COLO829 (cell line): ENCODE results near the gene UHRF2.
"Not testable (repeated sequence)": the region's sequence is repeated elsewhere in the genome, so short reads cannot be mapped to it uniquely, and the experiment has no call there.

ENCODE experiments used
- DNase-seq: peaks from one replicate; pipeline ENCODE4 v3.0.0; 2012; ENCODE audit warnings: low spot score

The UHRF2 gene

DNA sequence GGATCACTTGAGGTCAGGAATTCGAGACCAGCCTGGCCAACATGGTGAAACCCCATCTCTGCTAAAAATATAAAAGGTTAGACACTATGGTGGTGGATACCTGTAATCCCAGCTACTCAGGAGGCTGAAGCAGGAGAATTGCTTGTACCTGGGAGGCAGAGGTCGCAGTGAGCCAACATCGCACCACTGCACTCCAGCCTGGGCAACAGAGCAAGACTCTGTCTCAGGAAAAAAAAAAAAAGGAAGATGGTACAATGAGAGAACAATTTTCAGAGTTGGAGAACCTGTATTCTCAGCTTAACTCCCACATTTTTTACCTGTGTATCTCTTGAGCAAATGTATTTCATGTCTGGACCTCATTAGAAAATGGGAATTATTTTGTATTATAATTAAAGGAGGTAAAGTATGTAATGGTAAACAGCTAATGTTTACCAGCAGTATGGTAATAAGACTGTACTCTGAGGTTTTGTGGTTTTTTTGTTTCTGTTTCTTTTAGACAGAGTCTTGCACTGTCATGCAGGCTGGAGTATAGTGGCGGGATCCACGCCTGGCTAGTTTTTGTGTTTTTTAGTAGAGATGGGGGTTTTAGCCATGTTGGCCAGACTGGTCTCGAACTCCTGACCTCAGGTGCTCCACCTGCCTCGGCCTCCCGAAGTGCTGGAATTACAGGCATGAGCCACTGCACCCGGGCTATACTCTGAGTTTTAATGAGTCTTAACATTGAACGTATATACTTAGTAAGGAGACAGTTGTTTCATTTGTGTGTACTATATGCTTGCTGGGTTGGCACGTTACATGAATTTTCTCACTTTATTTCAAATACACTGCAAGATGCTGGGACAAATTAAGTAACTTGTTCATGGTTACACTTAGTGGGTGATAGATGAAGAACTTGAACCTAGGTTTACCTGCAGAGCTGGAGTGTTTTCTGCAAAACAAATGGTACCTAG, 16.2 kb downstream of the UHRF2 start:
- no peak for DNase-seq

- no peak for DNase-seq
These were observed 18.0 kb downstream of the UHRF2 start for GRCh38 chr9:6431038-6431437.

- no peak for DNase-seq
These were observed 20.4 kb downstream of the UHRF2 start for GRCh38 chr9:6433410-6433809.

- DNase-seq = no peak
These were observed 26.2 kb downstream of the UHRF2 start for GRCh38 chr9:6439051-6439703.

DNA sequence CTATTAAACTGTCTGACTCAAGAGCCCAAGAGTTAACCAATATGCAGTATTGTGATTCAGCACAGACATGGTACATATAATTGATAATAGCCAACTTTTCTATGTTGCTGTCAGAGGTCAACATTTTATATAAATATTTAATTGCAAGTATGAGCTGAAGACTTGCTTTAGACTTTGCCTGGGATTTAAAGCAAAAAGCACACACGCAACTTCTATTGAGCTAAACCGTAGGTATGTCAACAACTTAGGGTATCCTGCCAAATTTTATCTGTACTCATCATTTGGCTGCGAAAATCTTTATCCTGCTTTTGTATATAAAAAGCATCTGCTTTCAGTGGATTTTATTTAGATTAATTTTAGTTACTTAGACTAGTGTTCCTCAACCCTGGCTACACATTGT, 27.4 kb downstream of the UHRF2 start:
- DNase-seq = no peak

GRCh38 chr9:6441269-6441668, 28.3 kb downstream of the UHRF2 start:
- no peak for DNase-seq

GRCh38 chr9:6443661-6444060, 30.7 kb downstream of the UHRF2 start:
- no peak for DNase-seq

- no peak for DNase-seq
These were observed 31.1 kb downstream of the UHRF2 start for GRCh38 chr9:6444128-6444527.

DNA sequence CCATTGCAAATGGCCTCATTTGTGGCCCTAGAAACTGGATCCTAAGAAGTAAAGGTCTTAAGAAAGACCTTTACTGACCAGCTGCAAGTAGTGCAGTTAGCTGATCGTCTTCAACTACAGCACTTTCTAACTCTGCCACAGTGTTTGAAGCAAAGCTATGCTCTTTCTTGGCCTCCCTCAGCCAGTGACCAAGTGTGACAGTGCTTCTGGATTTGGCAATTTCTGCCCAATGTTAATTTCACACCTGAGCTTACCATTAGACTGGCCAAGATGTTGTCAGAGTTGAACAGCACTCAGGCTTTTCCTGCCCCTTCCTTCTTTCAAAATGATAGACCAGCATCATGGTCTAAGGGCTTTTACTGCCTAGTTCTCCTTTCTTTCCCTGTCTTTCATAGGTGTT, 36.1 kb downstream of the UHRF2 start:
- no peak for DNase-seq

GRCh38 chr9:6449645-6450044, 36.6 kb downstream of the UHRF2 start:
- no peak for DNase-seq

GRCh38 chr9:6450641-6451375, 37.8 kb downstream of the UHRF2 start:
- no peak for DNase-seq

DNA sequence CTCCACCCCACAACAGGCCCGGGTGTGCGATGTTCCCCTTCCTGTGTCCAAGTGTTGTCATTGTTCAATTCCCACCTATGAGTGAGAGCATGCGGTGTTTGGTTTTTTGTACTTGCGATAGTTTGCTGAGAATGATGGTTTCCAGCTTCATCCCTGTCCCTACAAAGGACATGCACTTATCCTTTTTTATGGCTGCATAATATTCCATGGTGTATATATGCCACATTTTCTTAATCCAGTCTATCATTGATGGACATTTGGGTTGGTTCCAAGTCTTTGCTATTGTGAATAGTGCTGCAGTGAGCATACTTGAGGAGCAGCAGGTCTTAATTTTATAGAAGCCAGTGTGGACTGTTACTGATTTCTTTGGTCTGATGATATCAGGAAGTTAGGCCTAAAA, 42.3 kb downstream of the UHRF2 start:
- DNase-seq = not testable (repeated sequence)

GRCh38 chr9:6458704-6459103, 45.7 kb downstream of the UHRF2 start:
- not testable (repeated sequence) for DNase-seq

GRCh38 chr9:6459718-6460117, 46.7 kb downstream of the UHRF2 start:
- no peak for DNase-seq

DNA sequence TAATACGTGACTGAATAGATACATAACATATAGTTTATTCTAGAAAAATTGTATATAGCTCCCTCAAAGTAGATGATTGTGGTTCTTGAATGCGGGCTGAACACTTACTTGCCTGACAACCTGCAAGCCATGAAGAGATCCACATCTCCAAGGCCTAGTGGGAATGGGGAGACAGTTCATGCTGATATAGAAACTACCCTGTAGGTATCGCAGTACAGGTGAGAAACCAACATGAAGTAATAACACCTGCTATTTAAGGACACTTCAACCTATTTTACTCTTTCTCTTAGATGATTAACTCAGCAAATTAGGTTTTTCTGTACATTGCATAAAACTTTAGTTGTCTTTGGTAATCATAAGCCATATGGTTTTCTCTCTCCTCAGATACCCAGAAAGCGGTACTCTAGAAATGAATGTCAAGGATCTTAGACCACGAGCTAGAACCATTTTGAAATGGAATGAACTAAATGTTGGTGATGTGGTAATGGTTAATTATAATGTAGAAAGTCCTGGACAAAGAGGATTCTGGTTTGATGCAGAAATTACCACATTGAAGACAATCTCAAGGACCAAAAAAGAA, 47.3 kb downstream of the UHRF2 start:
- no peak for DNase-seq

DNA sequence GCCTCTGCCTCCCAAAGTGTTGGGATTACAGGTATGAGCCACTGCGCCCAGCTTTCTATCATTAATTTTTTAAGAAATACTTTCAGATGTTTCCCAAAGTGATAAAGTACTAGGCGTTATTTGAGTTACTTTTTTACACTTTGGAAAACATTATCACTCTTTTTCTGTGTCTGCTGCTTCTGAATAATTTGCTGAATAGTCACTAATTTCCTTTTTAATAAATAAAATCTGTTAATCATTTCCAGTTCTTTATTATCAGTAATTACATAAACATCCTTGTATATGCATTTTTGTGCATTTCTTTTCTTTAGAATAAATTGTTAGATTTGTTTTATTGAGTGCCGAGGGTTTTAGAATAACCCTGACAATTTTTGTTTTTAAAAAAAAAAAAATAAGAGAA, 48.6 kb downstream of the UHRF2 start:
- no peak for DNase-seq

DNA sequence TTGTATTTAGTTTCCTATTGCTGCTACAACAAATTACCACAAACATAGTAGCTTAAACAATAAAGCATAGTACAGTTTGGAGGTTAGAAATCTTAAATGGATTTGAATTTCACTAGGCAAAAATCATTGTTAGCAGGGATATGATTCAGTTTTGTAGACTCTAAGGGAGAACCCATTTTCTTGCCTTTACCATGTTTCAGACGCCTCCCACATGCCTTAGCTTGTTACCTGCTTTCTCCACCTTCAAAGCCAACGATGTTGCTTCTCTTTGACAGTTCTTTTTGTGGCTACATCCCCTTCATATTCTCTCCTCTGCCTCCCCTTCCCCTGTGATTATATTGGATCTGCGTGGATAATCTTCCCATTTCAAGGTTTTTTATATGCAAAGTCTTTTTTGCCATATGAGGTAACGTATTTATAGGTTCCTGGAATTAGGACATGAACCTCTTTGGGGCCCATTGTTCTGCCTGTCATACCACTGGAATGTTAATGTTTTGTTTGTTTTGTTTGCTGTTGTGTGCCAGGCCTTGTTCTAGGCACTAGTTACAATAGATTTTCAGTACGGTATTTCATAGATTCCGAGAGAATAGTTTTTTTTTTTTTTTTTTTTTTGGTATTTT, 54.1 kb downstream of the UHRF2 start:
- DNase-seq = no peak

- no peak for DNase-seq
These were observed 58.3 kb downstream of the UHRF2 start for GRCh38 chr9:6471231-6471850.

DNA sequence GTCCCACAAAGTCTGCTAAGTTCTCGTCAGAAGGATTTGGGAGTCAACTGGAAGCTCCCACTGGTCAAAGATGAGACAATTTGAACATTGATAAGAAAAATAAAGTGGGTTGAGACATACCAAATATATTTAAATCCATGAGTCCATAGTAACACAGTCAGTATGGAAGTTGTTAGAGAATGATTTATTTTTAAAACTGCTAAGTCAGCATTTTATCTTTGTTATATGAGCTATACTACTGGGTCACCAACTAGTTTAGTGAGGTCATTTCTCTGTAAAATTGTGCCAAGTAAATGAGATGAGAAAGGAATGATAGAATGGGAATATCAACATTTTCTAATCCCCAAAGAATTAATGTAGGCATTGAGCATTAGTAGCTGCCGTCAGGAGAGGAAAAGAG, 60.2 kb downstream of the UHRF2 start:
- no peak for DNase-seq

GRCh38 chr9:6479959-6480358, 67.0 kb downstream of the UHRF2 start:
- DNase-seq = no peak

DNA sequence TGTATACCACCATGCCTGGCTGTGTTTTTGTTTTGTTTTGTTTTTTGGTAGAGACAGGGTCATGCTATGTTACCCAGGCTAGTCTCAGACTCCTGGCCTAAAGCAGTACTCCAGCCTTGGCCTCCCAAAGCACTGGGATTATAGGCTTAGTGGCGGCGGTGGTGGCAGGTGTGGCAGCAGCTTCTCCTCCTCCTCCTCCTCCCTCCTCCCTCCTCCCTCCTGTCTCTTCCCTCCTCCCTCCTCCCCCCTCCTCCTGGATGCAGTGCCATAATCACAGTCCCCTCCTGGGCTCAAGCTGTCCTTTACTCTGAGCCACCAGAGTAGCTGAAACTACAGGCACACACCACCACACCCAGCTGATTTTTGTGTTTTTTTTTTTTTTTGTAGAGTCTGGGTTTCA, 71.2 kb downstream of the UHRF2 start:
- no peak for DNase-seq

DNA sequence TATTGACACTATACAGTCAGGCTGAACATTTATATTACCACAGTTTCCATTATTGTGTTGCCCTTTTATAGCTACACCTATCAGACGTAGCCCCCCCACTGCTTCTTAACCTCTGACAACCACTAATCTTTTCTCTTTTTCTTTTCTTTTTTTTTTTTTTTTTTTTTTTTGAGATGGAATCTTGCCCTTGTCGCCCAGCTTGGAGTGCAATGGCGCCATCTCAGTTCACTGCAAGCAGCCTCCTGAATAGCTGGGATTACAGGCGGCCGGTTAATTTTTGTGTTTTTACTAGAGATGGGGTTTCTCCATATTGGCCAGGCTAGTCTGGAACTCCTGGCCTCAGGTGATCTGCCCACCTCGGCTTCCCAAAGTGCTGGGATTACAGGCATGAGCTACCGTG, 75.4 kb downstream of the UHRF2 start:
- no peak for DNase-seq
